H1 (cell line): ENCODE measurements around the gene PNRC2. TPM values are rescaled to one million over a fixed set of nuclear protein-coding genes. Genes with fewer than 3 reads are reported as not detected.

ENCODE experiments used
- CTCF ChIA-PET: fragments of 300-600 bp; sonication (Branson Sonifier 250); formaldehyde crosslinking; loops from one replicate; lab custom pipeline; 2021; ENCODE audit not compliant: partially characterized antibody; lab: Charles Lee
- POLR2A ChIA-PET: fragments of 300-600 bp; sonication (Branson Sonifier 250); formaldehyde crosslinking; loops from one replicate; lab custom pipeline; 2021; ENCODE audit warnings: inconsistent platforms; ENCODE audit not compliant: partially characterized antibody; lab: Charles Lee
- DNase-seq, 2 experiments: peaks; one replicate each; pipeline versions ENCODE4 v3.0.0 to v3.0.0-alpha.2; 2010 to 2022; ENCODE audit warnings: low spot score in 2 of 2, low read depth in 1 of 2, mixed read lengths in 1 of 2
- FAIRE-seq: peaks from 2 replicates; lab custom pipeline; 2011; peaks lifted over from hg19 to GRCh38; lab: Jason Lieb, UNC
- H2AFZ ChIP-seq: 2 replicates; pipeline ENCODE4 v1.8.1; 2012; ENCODE audit warnings: low read length, inconsistent platforms
- H2AK5ac ChIP-seq: 2 replicates; pipeline ENCODE4 v1.6.1; 2013; ENCODE audit warnings: low read depth, low read length
- H2BK120ac ChIP-seq: replicated peaks from 2 replicates; pipeline ENCODE3; 2013; ENCODE audit warnings: low read depth, low read length, inconsistent platforms
- H2BK12ac ChIP-seq: 2 replicates; pipeline ENCODE4 v1.6.1; 2013; ENCODE audit warnings: low read depth, low read length
- H2BK15ac ChIP-seq: 2 replicates; pipeline ENCODE4 v1.6.1; 2013; ENCODE audit warnings: low read length
- H2BK20ac ChIP-seq: 2 replicates; pipeline ENCODE4 v1.6.1; 2013; ENCODE audit warnings: low read length
- H2BK5ac ChIP-seq: 2 replicates; pipeline ENCODE4 v1.6.1; 2013; ENCODE audit warnings: low read depth, low read length
- H3K14ac ChIP-seq: 2 replicates; pipeline ENCODE4 v1.6.1; 2013; ENCODE audit warnings: inconsistent platforms; ENCODE audit not compliant: insufficient read length
- H3K18ac ChIP-seq: 2 replicates; pipeline ENCODE4 v1.6.1; 2013; ENCODE audit warnings: low read length; ENCODE audit errors: extremely low read depth
- H3K23ac ChIP-seq: 2 replicates; pipeline ENCODE4 v1.6.1; 2013; ENCODE audit warnings: inconsistent platforms; ENCODE audit not compliant: insufficient read length
- H3K23me2 ChIP-seq: 2 replicates; pipeline ENCODE4 v1.6.1; 2013; ENCODE audit warnings: low read depth, low read length
- H3K27ac ChIP-seq: 2 replicates; pipeline ENCODE4 v1.6.1; 2011; ENCODE audit warnings: low read depth, low read length, inconsistent platforms
- H3K27me3 ChIP-seq, 4 experiments: replicated peaks in 1 of 4; 1 replicate in 1 of 4; 2 replicates in 3 of 4; pipeline versions ENCODE4 v1.6.1 to v1.8.1; 2011 to 2013; ENCODE audit warnings: low read length in 3 of 4, mild to moderate bottlenecking in 3 of 4, inconsistent platforms in 2 of 4, mixed read lengths in 2 of 4, moderate library complexity in 1 of 4; ENCODE audit not compliant: control insufficient read depth in 3 of 4, insufficient read depth in 3 of 4; ENCODE audit errors: extremely low read depth in 1 of 4
- H3K36me3 ChIP-seq, 4 experiments: 2 replicates each; pipeline versions ENCODE4 v1.6.1 to v1.8.1; 2011 to 2013; ENCODE audit warnings: mild to moderate bottlenecking in 4 of 4, low read length in 3 of 4, moderate library complexity in 2 of 4, control low read depth in 1 of 4, inconsistent platforms in 1 of 4; ENCODE audit not compliant: insufficient read depth in 4 of 4, control insufficient read depth in 2 of 4
- H3K4ac ChIP-seq: replicated peaks from 2 replicates; pipeline ENCODE3; 2013; ENCODE audit warnings: low read length, low read depth, mixed read lengths, inconsistent platforms; ENCODE audit not compliant: insufficient read length
- H3K4me1 ChIP-seq, 4 experiments: replicated peaks in 1 of 4; 1 replicate in 1 of 4; 2 replicates in 3 of 4; pipeline versions ENCODE4 v1.6.1 to v1.8.1; 2011 to 2013; ENCODE audit warnings: low read length in 3 of 4, inconsistent platforms in 2 of 4, mixed read lengths in 1 of 4; ENCODE audit not compliant: insufficient read depth in 4 of 4, control insufficient read depth in 3 of 4
- H3K4me2 ChIP-seq, 2 experiments: 2 replicates each; pipeline versions ENCODE4 v1.6.1 to v1.8.1; 2011 to 2013; ENCODE audit warnings: low read depth in 2 of 2, low read length in 2 of 2, control low read depth in 1 of 2, inconsistent platforms in 1 of 2, mild to moderate bottlenecking in 1 of 2; ENCODE audit not compliant: insufficient read depth in 1 of 2
- H3K4me3 ChIP-seq, 4 experiments: fragments of 200-600, 300-600 bp in 1 of 4; sonication (generic), shearing (Covaris generic), sonication (Bioruptor Twin) in 1 of 4; 2 replicates each; pipeline versions ENCODE4 v1.5.1 to v1.8.1; 2011 to 2016; ENCODE audit warnings: low read length in 4 of 4, low read depth in 3 of 4, control low read depth in 2 of 4, inconsistent platforms in 2 of 4, mild to moderate bottlenecking in 2 of 4, mixed read lengths in 1 of 4, moderate library complexity in 1 of 4; ENCODE audit not compliant: insufficient read depth in 2 of 4; ENCODE audit errors: extremely low read depth in 1 of 4
- H3K56ac ChIP-seq: replicated peaks from 2 replicates; pipeline ENCODE3; 2013; ENCODE audit warnings: low read depth, mild to moderate bottlenecking, mixed read lengths, low read length, inconsistent platforms; ENCODE audit not compliant: insufficient read length
- H3K79me1 ChIP-seq: 2 replicates; pipeline ENCODE4 v1.6.1; 2013; ENCODE audit warnings: low read depth, low read length, control low read depth
- H3K79me2 ChIP-seq, 2 experiments: 2 replicates each; pipeline versions ENCODE4 v1.6.1 to v1.8.1; 2012 to 2013; ENCODE audit warnings: low read length in 2 of 2, mild to moderate bottlenecking in 2 of 2, inconsistent platforms in 1 of 2; ENCODE audit not compliant: insufficient read depth in 2 of 2, control insufficient read depth in 1 of 2
- H3K9ac ChIP-seq, 4 experiments: replicated peaks in 1 of 4; 1 replicate in 1 of 4; 2 replicates in 3 of 4; pipeline versions ENCODE4 v1.6.1 to v1.8.1; 2011 to 2013; ENCODE audit warnings: low read depth in 3 of 4, low read length in 3 of 4, control low read depth in 2 of 4, mild to moderate bottlenecking in 2 of 4, moderate library complexity in 2 of 4, inconsistent platforms in 1 of 4; ENCODE audit errors: extremely low read depth in 1 of 4
- H3K9me3 ChIP-seq, 2 experiments: 2 replicates each; pipeline versions ENCODE4 v1.6.1 to v1.8.1; 2012 to 2013; ENCODE audit warnings: mild to moderate bottlenecking in 2 of 2, moderate library complexity in 2 of 2, control low read depth in 1 of 2, inconsistent platforms in 1 of 2, low read depth in 1 of 2, low read length in 1 of 2, mixed read lengths in 1 of 2; ENCODE audit not compliant: insufficient read depth in 2 of 2
- H4K20me1 ChIP-seq, 2 experiments: replicated peaks in 1 of 2; 2 replicates each; pipeline versions ENCODE3 to v1.8.1; 2011 to 2013; ENCODE audit warnings: inconsistent platforms in 2 of 2, low read length in 2 of 2, mild to moderate bottlenecking in 1 of 2; ENCODE audit not compliant: insufficient read depth in 2 of 2, control insufficient read depth in 1 of 2
- H4K5ac ChIP-seq: 2 replicates; pipeline ENCODE4 v1.6.1; 2013; ENCODE audit warnings: low read length, low read depth, mixed read lengths, inconsistent platforms; ENCODE audit not compliant: insufficient read length
- H4K8ac ChIP-seq: 2 replicates; pipeline ENCODE4 v1.8.0; 2013; ENCODE audit warnings: mild to moderate bottlenecking, moderate library complexity, low read length, inconsistent platforms; ENCODE audit not compliant: insufficient read depth; ENCODE audit errors: extremely low read depth
- H4K91ac ChIP-seq: replicated peaks from 2 replicates; pipeline ENCODE3; 2013; ENCODE audit warnings: low read length, mixed read lengths, inconsistent platforms; ENCODE audit not compliant: insufficient read length
- CEBPB ChIP-seq: IDR thresholded peaks from 2 replicates; pipeline ENCODE4 v1.6.1; 2012; ENCODE audit warnings: low read depth, low read length
- EP300 ChIP-seq, 2 experiments: IDR thresholded peaks; 1 replicate in 1 of 2; 2 replicates in 1 of 2; pipeline ENCODE4 v1.6.1; 2011 to 2012; ENCODE audit warnings: low read depth in 2 of 2, low read length in 2 of 2, mild to moderate bottlenecking in 2 of 2, borderline replicate concordance in 1 of 2, inconsistent platforms in 1 of 2, moderate library complexity in 1 of 2
- KDM1A ChIP-seq: fragments of 200-600, 300-600 bp; sonication (generic); IDR thresholded peaks from 2 replicates; pipeline ENCODE4 v1.7.1; 2016; ENCODE audit warnings: mild to moderate bottlenecking, low read length, borderline replicate concordance
- KDM5A ChIP-seq: fragments of 200-600 bp; IDR thresholded peaks from 2 replicates; pipeline ENCODE4 v1.7.1; 2012; ENCODE audit warnings: mild to moderate bottlenecking, low read length, inconsistent platforms, mixed read lengths
- POLR2AphosphoS5 ChIP-seq: IDR thresholded peaks from 2 replicates; pipeline ENCODE4 v1.6.1; 2011; ENCODE audit warnings: low read depth, low read length
- RNF2 ChIP-seq: fragments of 200-900, 300-1000 bp; sonication (generic); IDR thresholded peaks from 2 replicates; pipeline ENCODE4 v1.7.1; 2016; ENCODE audit warnings: borderline replicate concordance, low read depth, mild to moderate bottlenecking, antibody characterized with exemption, low read length; ENCODE audit not compliant: poor library complexity, severe bottlenecking; ENCODE audit errors: missing control alignments
- SRF ChIP-seq: IDR thresholded peaks from 2 replicates; pipeline ENCODE4 v1.6.1; 2011; ENCODE audit warnings: mild to moderate bottlenecking, low read depth, low read length, moderate library complexity
- TCF12 ChIP-seq: IDR thresholded peaks from 2 replicates; pipeline ENCODE4 v1.6.1; 2011; ENCODE audit warnings: low read depth, mild to moderate bottlenecking, low read length
- YY1 ChIP-seq: IDR thresholded peaks from 2 replicates; pipeline ENCODE4 v1.6.1; 2011; ENCODE audit warnings: low read depth, mild to moderate bottlenecking, low read length
- WGBS, 2 experiments: shearing (Covaris generic) in 1 of 2; methylation state at CpG; one replicate each; pipeline versions ENCODE4 v1.1.6 to v1.1.7; 2013 to 2015; ENCODE audit warnings: low lambda C conversion rate in 2 of 2, mixed read lengths in 2 of 2, inconsistent platforms in 1 of 2, low coverage in 1 of 2, missing lambda C conversion rate in 1 of 2; ENCODE audit not compliant: insufficient replicate concordance in 2 of 2, insufficient coverage in 1 of 2, insufficient read length in 1 of 2; ENCODE audit errors: extremely low coverage in 1 of 2, missing lambda C conversion rate in 1 of 2; 5-methylcytosine and 5-hydroxymethylcytosine counted together
- polyA plus RNA-seq, 7 experiments: library from polyadenylated mRNA; depleted of rRNA in 3 of 7; stranded (reverse) in 5 of 7; unstranded in 2 of 7; fragments of >200 nt in 5 of 7; fragments of 200-250 nt in 2 of 7; gene quantifications; 1 replicate in 5 of 7; 2 replicates in 1 of 7; 4 replicates in 1 of 7; pipeline versions ENCODE4 v1.2.1 to v1.2.3, GENCODE V29; 2011 to 2013; ENCODE audit warnings: missing spikeins in 2 of 7, mixed read lengths in 2 of 7
- total RNA-seq: library from RNA; stranded (reverse); fragmentation: NEBNext Ultra II Directional; extraction: Animal tissue kit (Norgen Biotek cat#: 25700); gene quantifications from 2 replicates; pipeline ENCODE4 v1.2.1, GENCODE V29; 2021
- TF ChIP-seq, protein P1 (sequence below): IDR thresholded peaks from 2 replicates; pipeline ENCODE4 v1.6.1; 2011; ENCODE audit warnings: low read length, improper control_type of control experiment

PNRC2 gene
- total and polyA plus RNA-seq, 2 of the 8 experiments (the other 6 are each of a cell fraction or from before 2014, with no cell fraction given), result 57.5 to 147 TPM

DNA sequence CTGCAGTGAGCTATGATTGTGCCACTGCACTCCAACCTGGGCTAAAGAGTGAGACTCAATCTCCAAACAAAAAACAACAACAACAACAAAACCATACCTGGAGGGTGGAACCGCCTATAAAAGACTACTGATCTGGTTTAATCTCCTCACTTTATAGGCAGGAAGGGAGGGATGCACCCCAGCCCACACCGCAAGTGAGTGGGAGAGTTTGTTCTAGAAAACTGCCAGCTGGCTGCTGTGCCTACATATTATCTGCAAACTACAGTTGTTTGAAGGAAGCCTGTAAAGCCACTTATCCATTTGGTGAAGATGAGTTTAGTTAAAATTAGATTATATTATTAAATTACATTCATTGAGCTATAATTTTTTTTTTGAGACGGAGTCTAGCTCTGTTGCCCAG lies 29.6 kb downstream of the PNRC2 start:
- Histone ChIP-seq H2AK5ac (no peak overlapping the region), H3K4ac (no peak overlapping the region), H3K4me1 (no peaks in the 10 kb centered on the region), H3K79me2 (no peaks in the 10 kb centered on the region), H3K27ac (no peak overlapping the region), H2BK5ac (no peak overlapping the region), H3K4me2 (no peak overlapping the region), H3K9me3 (no peaks in the 10 kb centered on the region), H4K20me1 (no peaks in the 10 kb centered on the region), H3K14ac (no peak overlapping the region), H3K4me3 (no peak overlapping the region), H3K27me3 (no peaks in the 10 kb centered on the region), H4K91ac (no peak overlapping the region), H2BK15ac (no peak overlapping the region), H3K18ac (no peak overlapping the region), H3K23ac (no peak overlapping the region), H3K36me3 (no peaks in the 10 kb centered on the region), H4K8ac (no peak overlapping the region), H3K79me1 (no peaks in the 10 kb centered on the region), H3K9ac (no peak overlapping the region), H4K5ac (no peak overlapping the region), H2BK12ac (no peak overlapping the region), H2BK20ac (no peak overlapping the region), H3K23me2 (no peaks in the 10 kb centered on the region), H2BK120ac (no peak overlapping the region), H3K56ac (no peak overlapping the region), H2AFZ (no peak overlapping the region)
- CTCF ChIA-PET, result interaction anchor here (0.6 to 1.2 kb wide), 3 partner anchors 20 to 83 kb away, joined by 3 read pairs; no protein-coding TSS in a partner anchor
- POLR2A ChIA-PET, result interaction anchor here (1.0 to 1.1 kb wide), 4 partner anchors 9 to 30 kb away, joined by 3 read pairs; partner anchors contain the start of genes PNRC2 and SRSF10
- FAIRE-seq (no peak), DNase-seq (no peak)
- 100% methylated on average over 3 of the region's 3 CpGs; no CpG with 5 or more reads in 1 of the 2 experiments for WGBS, 2 experiments
- TF ChIP-seq, protein P1, sequence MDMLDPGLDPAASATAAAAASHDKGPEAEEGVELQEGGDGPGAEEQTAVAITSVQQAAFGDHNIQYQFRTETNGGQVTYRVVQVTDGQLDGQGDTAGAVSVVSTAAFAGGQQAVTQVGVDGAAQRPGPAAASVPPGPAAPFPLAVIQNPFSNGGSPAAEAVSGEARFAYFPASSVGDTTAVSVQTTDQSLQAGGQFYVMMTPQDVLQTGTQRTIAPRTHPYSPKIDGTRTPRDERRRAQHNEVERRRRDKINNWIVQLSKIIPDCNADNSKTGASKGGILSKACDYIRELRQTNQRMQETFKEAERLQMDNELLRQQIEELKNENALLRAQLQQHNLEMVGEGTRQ, result no peak
- TF ChIP-seq POLR2AphosphoS5 (no peak), EP300 (IDR thresholded peaks at IDR 0.05; ENCODE audit: borderline replicate concordance in 1 of 2, low read depth in 2 of 2, low read length in 2 of 2) (no peak), RNF2 (no peak), CEBPB (no peak), TCF12 (no peak), KDM5A (no peak), KDM1A (no peak), YY1 (no peak), SRF (no peak)
